Panc1 (cell line): ENCODE data around the gene KCNA4. TPM values are rescaled to one million over a fixed set of nuclear protein-coding genes. Genes with fewer than 3 reads are reported as not detected.

Experiments used
- ATAC-seq: fragments of 200-7000 bp; cut with Tn5 transposase; 2 replicates; pipeline ENCODE4 v1.9.1; 2020; ENCODE audit warnings: mild to moderate bottlenecking, moderate library complexity
- BruUV-seq: library from RNA; stranded (reverse); fragments of 400-500 nt; replicated peaks from 2 replicates; lab custom pipeline; 2021; lab: Mats Ljungman, UMichigan
- CTCF ChIA-PET: fragments of 300-600 bp; sonication (Branson Sonifier 250); formaldehyde crosslinking; loops from one replicate; lab custom pipeline; 2022; ENCODE audit warnings: antibody characterized with exemption; lab: Charles Lee
- POLR2A ChIA-PET: fragments of 300-600 bp; sonication (Branson Sonifier 250); formaldehyde crosslinking; loops from one replicate; lab custom pipeline; 2022; ENCODE audit warnings: antibody characterized with exemption; lab: Charles Lee
- DNase-seq: peaks from one replicate; pipeline ENCODE4 v3.0.0-alpha.2; 2010; ENCODE audit warnings: low read depth, low spot score
- H3K27ac ChIP-seq: 2 replicates; pipeline ENCODE4 v1.5.1; 2011; ENCODE audit warnings: mild to moderate bottlenecking, low read length, inconsistent platforms
- H3K27me3 ChIP-seq: fragments of 200-500 bp; sonication (Bioruptor generic); 2 replicates; pipeline ENCODE4 v1.6.0; 2014; ENCODE audit warnings: low read length, inconsistent platforms; ENCODE audit not compliant: control insufficient read depth, insufficient read depth
- H3K36me3 ChIP-seq: fragments of 200-500 bp; sonication (Bioruptor generic); 2 replicates; pipeline ENCODE4 v1.5.1; 2014; ENCODE audit warnings: inconsistent platforms, mild to moderate bottlenecking, low read length, moderate library complexity; ENCODE audit not compliant: control insufficient read depth, insufficient read depth
- H3K4me1 ChIP-seq: 2 replicates; pipeline ENCODE4 v1.5.1; 2011; ENCODE audit warnings: inconsistent platforms, mild to moderate bottlenecking, low read length, moderate library complexity; ENCODE audit not compliant: control insufficient read depth, insufficient read depth
- H3K4me3 ChIP-seq, 2 experiments: 2 replicates each; pipeline ENCODE4 v1.5.1; 2011 to 2012; ENCODE audit warnings: low read depth in 2 of 2, low read length in 2 of 2, mild to moderate bottlenecking in 2 of 2, inconsistent platforms in 1 of 2, moderate library complexity in 1 of 2
- H3K9me3 ChIP-seq: fragments of 200-500 bp; sonication (Bioruptor generic); 2 replicates; pipeline ENCODE4 v1.5.1; 2014; ENCODE audit warnings: low read depth, mild to moderate bottlenecking, inconsistent platforms, low read length, moderate library complexity; ENCODE audit not compliant: control insufficient read depth, insufficient read depth
- POLR2AphosphoS5 ChIP-seq: IDR thresholded peaks from 2 replicates; pipeline ENCODE4 v1.6.1; 2012; ENCODE audit warnings: mild to moderate bottlenecking, low read depth, low read length, moderate library complexity
- SIN3A ChIP-seq: IDR thresholded peaks from 2 replicates; pipeline ENCODE4 v1.6.1; 2012; ENCODE audit warnings: low read depth, mild to moderate bottlenecking, low read length, moderate library complexity, borderline replicate concordance; ENCODE audit not compliant: insufficient read depth
- TCF7L2 ChIP-seq: IDR thresholded peaks from 2 replicates; pipeline ENCODE4 v1.6.1; 2011; ENCODE audit warnings: mild to moderate bottlenecking, low read depth, low read length, inconsistent platforms
- in situ Hi-C: cut with HindIII; loops from 2 replicates; pipeline ENCODE4 v1.10.0; 2016; ENCODE audit warnings: low sequenced_read_pairs, low pct_unique_long_range_greater_than_20kb
- intact Hi-C: fragments of 100-400 bp; cut with micrococcal nuclease; formaldehyde crosslinking; loops from one replicate; pipeline ENCODE4 v1.10.0; 2022; ENCODE audit not compliant: unreplicated experiment
- total RNA-seq: library from RNA; stranded (reverse); gene quantifications from one replicate; pipeline ENCODE4 v1.2.1, GENCODE V29; 2021; ENCODE audit not compliant: unreplicated experiment
- TF ChIP-seq, protein P1 (sequence below): fragments of 450-650 bp; IDR thresholded peaks from 2 replicates; pipeline ENCODE4 v1.5.1; 2017; ENCODE audit warnings: mild to moderate bottlenecking
- TF ChIP-seq, protein P2 (sequence below), 2 experiments: IDR thresholded peaks; 2 replicates each; pipeline ENCODE4 v1.6.1; 2011 to 2012; ENCODE audit warnings: low read depth in 2 of 2, control low read depth in 1 of 2, low read length in 1 of 2, mild to moderate bottlenecking in 1 of 2, moderate library complexity in 1 of 2; ENCODE audit not compliant: insufficient read depth in 1 of 2

The KCNA4 gene
- total RNA-seq, 1 experiment from 2014 or later = not detected

DNA sequence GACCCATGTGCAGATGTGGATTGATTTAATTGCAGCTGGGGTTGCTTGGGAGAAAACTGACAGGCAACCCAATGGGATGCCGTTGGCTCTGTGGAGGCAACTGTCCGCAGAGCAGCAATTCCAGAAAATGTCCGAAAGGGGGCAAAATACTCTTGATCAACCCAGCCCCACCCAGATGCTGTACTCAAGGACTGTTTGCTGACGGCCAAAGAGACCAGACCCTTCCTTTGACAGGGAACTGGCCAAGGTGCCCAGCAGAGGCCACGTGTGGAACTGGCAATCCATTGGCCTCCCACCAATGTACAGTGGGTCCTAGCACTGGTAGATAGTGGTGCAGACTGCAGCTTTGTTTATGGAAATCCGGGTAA lies 29.7 kb upstream of the KCNA4 start:
- H3K27me3 ChIP-seq = no peaks in the 10 kb centered on the region
- in situ Hi-C loops (no loop called here), intact Hi-C loops (no loop called here)
- H3K9me3 ChIP-seq = no peaks in the 10 kb centered on the region
- TF ChIP-seq TCF7L2 = no peak
- no peak for TF ChIP-seq POLR2AphosphoS5
- TF ChIP-seq SIN3A = no peak
- TF ChIP-seq, protein P1, sequence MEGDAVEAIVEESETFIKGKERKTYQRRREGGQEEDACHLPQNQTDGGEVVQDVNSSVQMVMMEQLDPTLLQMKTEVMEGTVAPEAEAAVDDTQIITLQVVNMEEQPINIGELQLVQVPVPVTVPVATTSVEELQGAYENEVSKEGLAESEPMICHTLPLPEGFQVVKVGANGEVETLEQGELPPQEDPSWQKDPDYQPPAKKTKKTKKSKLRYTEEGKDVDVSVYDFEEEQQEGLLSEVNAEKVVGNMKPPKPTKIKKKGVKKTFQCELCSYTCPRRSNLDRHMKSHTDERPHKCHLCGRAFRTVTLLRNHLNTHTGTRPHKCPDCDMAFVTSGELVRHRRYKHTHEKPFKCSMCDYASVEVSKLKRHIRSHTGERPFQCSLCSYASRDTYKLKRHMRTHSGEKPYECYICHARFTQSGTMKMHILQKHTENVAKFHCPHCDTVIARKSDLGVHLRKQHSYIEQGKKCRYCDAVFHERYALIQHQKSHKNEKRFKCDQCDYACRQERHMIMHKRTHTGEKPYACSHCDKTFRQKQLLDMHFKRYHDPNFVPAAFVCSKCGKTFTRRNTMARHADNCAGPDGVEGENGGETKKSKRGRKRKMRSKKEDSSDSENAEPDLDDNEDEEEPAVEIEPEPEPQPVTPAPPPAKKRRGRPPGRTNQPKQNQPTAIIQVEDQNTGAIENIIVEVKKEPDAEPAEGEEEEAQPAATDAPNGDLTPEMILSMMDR = no peak
- TF ChIP-seq, protein P2, sequence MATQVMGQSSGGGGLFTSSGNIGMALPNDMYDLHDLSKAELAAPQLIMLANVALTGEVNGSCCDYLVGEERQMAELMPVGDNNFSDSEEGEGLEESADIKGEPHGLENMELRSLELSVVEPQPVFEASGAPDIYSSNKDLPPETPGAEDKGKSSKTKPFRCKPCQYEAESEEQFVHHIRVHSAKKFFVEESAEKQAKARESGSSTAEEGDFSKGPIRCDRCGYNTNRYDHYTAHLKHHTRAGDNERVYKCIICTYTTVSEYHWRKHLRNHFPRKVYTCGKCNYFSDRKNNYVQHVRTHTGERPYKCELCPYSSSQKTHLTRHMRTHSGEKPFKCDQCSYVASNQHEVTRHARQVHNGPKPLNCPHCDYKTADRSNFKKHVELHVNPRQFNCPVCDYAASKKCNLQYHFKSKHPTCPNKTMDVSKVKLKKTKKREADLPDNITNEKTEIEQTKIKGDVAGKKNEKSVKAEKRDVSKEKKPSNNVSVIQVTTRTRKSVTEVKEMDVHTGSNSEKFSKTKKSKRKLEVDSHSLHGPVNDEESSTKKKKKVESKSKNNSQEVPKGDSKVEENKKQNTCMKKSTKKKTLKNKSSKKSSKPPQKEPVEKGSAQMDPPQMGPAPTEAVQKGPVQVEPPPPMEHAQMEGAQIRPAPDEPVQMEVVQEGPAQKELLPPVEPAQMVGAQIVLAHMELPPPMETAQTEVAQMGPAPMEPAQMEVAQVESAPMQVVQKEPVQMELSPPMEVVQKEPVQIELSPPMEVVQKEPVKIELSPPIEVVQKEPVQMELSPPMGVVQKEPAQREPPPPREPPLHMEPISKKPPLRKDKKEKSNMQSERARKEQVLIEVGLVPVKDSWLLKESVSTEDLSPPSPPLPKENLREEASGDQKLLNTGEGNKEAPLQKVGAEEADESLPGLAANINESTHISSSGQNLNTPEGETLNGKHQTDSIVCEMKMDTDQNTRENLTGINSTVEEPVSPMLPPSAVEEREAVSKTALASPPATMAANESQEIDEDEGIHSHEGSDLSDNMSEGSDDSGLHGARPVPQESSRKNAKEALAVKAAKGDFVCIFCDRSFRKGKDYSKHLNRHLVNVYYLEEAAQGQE (IDR thresholded peaks at IDR 0.05; ENCODE audit: insufficient read depth in 1 of 2, low read depth in 2 of 2, low read length in 1 of 2) = no peak
- H3K4me3 ChIP-seq = no peak overlapping the region
- ChIA-PET CTCF (no interaction called here), POLR2A (no interaction called here)
- BruUV-seq = no TSS peak
- H3K27ac ChIP-seq = no peak overlapping the region
- ATAC-seq = no peak
- H3K4me1 ChIP-seq = no peaks in the 10 kb centered on the region
- H3K36me3 ChIP-seq = no peaks in the 10 kb centered on the region
- DNase-seq = no peak

DNA sequence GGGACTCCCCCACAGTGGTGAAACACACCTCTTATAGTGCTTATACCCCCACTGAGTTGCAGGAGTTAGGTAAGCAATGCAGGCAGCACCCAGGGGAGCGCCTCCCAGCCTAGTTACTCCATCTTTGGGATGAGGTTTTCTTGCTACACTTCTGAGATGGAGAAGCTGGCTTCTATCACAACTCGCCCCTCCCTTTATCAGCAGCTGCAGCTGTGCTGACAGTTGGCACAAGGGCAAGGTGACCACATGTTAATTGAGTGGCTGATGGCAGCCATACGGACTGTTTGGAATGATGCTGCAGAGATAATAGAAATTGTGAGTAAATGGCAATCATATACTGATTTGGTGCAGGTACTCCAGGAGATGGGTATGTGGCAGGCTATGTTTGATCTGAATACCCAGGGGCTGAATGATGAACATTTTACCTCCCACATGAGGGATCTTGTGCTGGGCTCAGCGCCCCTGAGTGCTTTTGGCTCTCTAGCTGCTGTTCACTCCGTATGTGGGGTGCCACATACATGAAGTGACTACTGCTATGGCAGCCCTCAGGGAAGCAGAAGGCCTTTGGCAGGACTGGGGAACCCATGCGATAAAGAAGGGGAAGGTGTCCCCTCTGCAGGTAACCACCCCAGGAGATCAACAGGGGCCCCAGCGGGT lies 29.2 kb upstream of the KCNA4 start:
- Histone ChIP-seq H3K36me3 (no peaks in the 10 kb centered on the region), H3K4me3 (no peak overlapping the region), H3K9me3 (no peaks in the 10 kb centered on the region), H3K4me1 (no peaks in the 10 kb centered on the region), H3K27me3 (no peaks in the 10 kb centered on the region), H3K27ac (no peak overlapping the region)
- TF ChIP-seq, protein P1 = no peak
- TF ChIP-seq, protein P2 (IDR thresholded peaks at IDR 0.05; ENCODE audit: insufficient read depth in 1 of 2, low read depth in 2 of 2, low read length in 1 of 2) = no peak
- TF ChIP-seq SIN3A = no peak
- TF ChIP-seq TCF7L2 = no peak
- no peak for TF ChIP-seq POLR2AphosphoS5
- POLR2A ChIA-PET = no interaction called here
- in situ Hi-C loops (no loop called here), intact Hi-C loops (no loop called here)
- no peak for ATAC-seq
- no peak for DNase-seq
- CTCF ChIA-PET = no interaction called here
- no TSS peak for BruUV-seq
